Activated CD4-positive, alpha-beta memory T cell treated with anti-CD3 and anti-CD28 coated beads, Interleukin-2, amount 10 ng/mL, durations not matched to agents 7 days and 5 days (primary cell): ENCODE results near the gene CHSY1. TPM values are rescaled to one million over a fixed set of nuclear protein-coding genes. Genes with fewer than 3 reads are reported as not detected.
"Not testable (repeated sequence)": the region's sequence is repeated elsewhere in the genome, so short reads cannot be mapped to it uniquely, and the experiment has no call there.

Source experiments
- CTCF ChIA-PET: fragments of 350-600 bp; sonication (Branson Sonifier 250); formaldehyde crosslinking; loops from one replicate; lab custom pipeline; 2021; ENCODE audit warnings: antibody characterized with exemption, inconsistent platforms; lab: Charles Lee
- POLR2A ChIA-PET: fragments of 350-600 bp; sonication (Branson Sonifier 250); formaldehyde crosslinking; loops from one replicate; lab custom pipeline; 2021; ENCODE audit warnings: antibody characterized with exemption; lab: Charles Lee
- DNase-seq: peaks from one replicate; pipeline ENCODE4 v3.0.0-alpha.2; 2020
- H3K27ac Mint-ChIP-seq: one replicate; pipeline ENCODE4 v1.8.0; 2021; ENCODE audit warnings: mild to moderate bottlenecking, mixed read lengths
- H3K27me3 Mint-ChIP-seq: one replicate; pipeline ENCODE4 v1.8.0; 2021; ENCODE audit warnings: mixed read lengths
- H3K36me3 Mint-ChIP-seq: one replicate; pipeline ENCODE4 v1.8.0; 2021; ENCODE audit warnings: low read depth, mixed read lengths
- H3K4me1 Mint-ChIP-seq: one replicate; pipeline ENCODE4 v1.8.0; 2021; ENCODE audit warnings: mixed read lengths
- H3K4me3 Mint-ChIP-seq: one replicate; pipeline ENCODE4 v1.8.0; 2021; ENCODE audit warnings: mild to moderate bottlenecking, mixed read lengths
- H3K9me3 Mint-ChIP-seq: one replicate; pipeline ENCODE4 v1.8.0; 2021; ENCODE audit warnings: mixed read lengths
- total RNA-seq, 2 experiments: library from RNA; stranded (reverse); gene quantifications; one replicate each; pipeline ENCODE4 v1.2.3, GENCODE V29; 2021

Gene CHSY1
- total RNA-seq, 2 experiments from 2014 or later = 61.7 to 62.0 TPM

GRCh38 chr15:101128221-101129015, 123.4 kb downstream of the CHSY1 start:
- Mint-ChIP-seq H3K36me3 (peaks cover 23% of the 10 kb centered on the region), H3K27me3 (peaks cover 8% of the 10 kb centered on the region), H3K4me1 (peaks cover 59% of the 10 kb centered on the region), H3K27ac (peak overlapping the region; percentile 95), H3K4me3 (no peak overlapping the region), H3K9me3 (peaks cover 3% of the 10 kb centered on the region)
- DNase-seq = no peak
- CTCF ChIA-PET = interaction anchor here (0.9 to 1.3 kb wide), 3 partner anchors 9 to 159 kb away, joined by 3 read pairs; no protein-coding TSS in a partner anchor
- POLR2A ChIA-PET = interaction anchor here (1.4 to 1.8 kb wide), 4 partner anchors 40 to 124 kb away, joined by 4 to 8 read pairs (median 5); partner anchors contain the start of gene CHSY1

GRCh38 chr15:101127506-101128076, 124.3 kb downstream of the CHSY1 start:
- Mint-ChIP-seq H3K4me1 (peaks cover 65% of the 10 kb centered on the region), H3K36me3 (peaks cover 26% of the 10 kb centered on the region), H3K27me3 (peaks cover 8% of the 10 kb centered on the region), H3K4me3 (peak overlapping the region; percentile 66), H3K27ac (peak overlapping the region; percentile 95), H3K9me3 (peaks cover 3% of the 10 kb centered on the region)
- peak; percentile 53 for DNase-seq
- POLR2A ChIA-PET = interaction anchor here (1.2 to 2.1 kb wide), 6 partner anchors 10 to 124 kb away, joined by 3 to 11 read pairs (median 4); partner anchors contain the start of gene CHSY1
- CTCF ChIA-PET = interaction anchor here (0.7 to 2.3 kb wide), 8 partner anchors 9 to 130 kb away, joined by 3 to 12 read pairs (median 6); no protein-coding TSS in a partner anchor

- peak; percentile 46 for DNase-seq
- Mint-ChIP-seq H3K27ac (peak overlapping the region; percentile 95), H3K36me3 (peaks cover 26% of the 10 kb centered on the region), H3K27me3 (peaks cover 8% of the 10 kb centered on the region), H3K9me3 (peaks cover 3% of the 10 kb centered on the region), H3K4me1 (peaks cover 72% of the 10 kb centered on the region), H3K4me3 (peak overlapping the region; percentile 66)
- POLR2A ChIA-PET = interaction anchor here (0.8 to 2.1 kb wide), 14 partner anchors 10 to 169 kb away, joined by 3 to 11 read pairs (median 3); partner anchors contain the start of genes CHSY1 and SNRPA1
- CTCF ChIA-PET = interaction anchor here (0.7 to 2.3 kb wide), 11 partner anchors 26 to 131 kb away, joined by 3 to 15 read pairs (median 5); partner anchors contain the start of gene CHSY1
Measured at GRCh38 chr15:101126618-101127505, 125.0 kb downstream of the CHSY1 start.

GRCh38 chr15:101125881-101126428, 125.9 kb downstream of the CHSY1 start:
- DNase-seq, H3K27me3 Mint-ChIP-seq, H3K9me3 Mint-ChIP-seq, H3K4me3 Mint-ChIP-seq: not testable (repeated sequence)
- peaks cover 23% of the 10 kb centered on the region for H3K36me3 Mint-ChIP-seq
- H3K4me1 Mint-ChIP-seq = peaks cover 74% of the 10 kb centered on the region
- CTCF ChIA-PET = interaction anchor here (1.1 to 2.3 kb wide), 9 partner anchors 27 to 132 kb away, joined by 3 to 15 read pairs (median 6); partner anchors contain the start of gene CHSY1
- H3K27ac Mint-ChIP-seq = peak overlapping the region; percentile 69
- POLR2A ChIA-PET = interaction anchor here (0.9 to 2.1 kb wide), 12 partner anchors 9 to 169 kb away, joined by 3 to 11 read pairs (median 4); partner anchors contain the start of genes CHSY1 and SNRPA1

Other genes with a start within 250 kb of the CHSY1 start
- gene SELENOS, start 25.4 kb upstream of the CHSY1 start, total RNA-seq = 10 to 100 TPM; 43.0 to 45.7 TPM
- gene SNRPA1, start 43.2 kb upstream of the CHSY1 start, total RNA-seq = 100 to 1,000 TPM; 107 to 113 TPM
- under 1 TPM; 0.53 to 0.58 TPM for gene PCSK6, start 237.7 kb upstream of the CHSY1 start, total RNA-seq